Hematopoietic multipotent progenitor cell (in vitro differentiated cells): ENCODE measurements around the gene TGFBR3. TPM values are rescaled to one million over a fixed set of nuclear protein-coding genes. Genes with fewer than 3 reads are reported as not detected.
"Not testable (repeated sequence)": the region's sequence is repeated elsewhere in the genome, so short reads cannot be mapped to it uniquely, and the experiment has no call there.

Experiments
- DNase-seq, 3 donors: peaks; one replicate each; pipeline ENCODE4 v3.0.0-alpha.2; 2011 to 2015; ENCODE audit warnings: low read depth in 2 of 3, low spot score in 2 of 3
- total RNA-seq: library from RNA; depleted of rRNA; stranded (reverse); fragments of >200 nt; gene quantifications from one replicate; pipeline ENCODE4 v1.2.3, GENCODE V29; 2012

Gene TGFBR3
- total RNA-seq, 1 donor: 0.27 TPM

GRCh38 chr1:91884459-91885212 is 1.3 kb downstream of the TGFBR3 start:
- DNase-seq: peak in 1 of 3 donors; percentile 21

GRCh38 chr1:91883470-91883869 is 2.5 kb downstream of the TGFBR3 start:
- DNase-seq: peak in 1 of 3 donors; percentile 56

DNA sequence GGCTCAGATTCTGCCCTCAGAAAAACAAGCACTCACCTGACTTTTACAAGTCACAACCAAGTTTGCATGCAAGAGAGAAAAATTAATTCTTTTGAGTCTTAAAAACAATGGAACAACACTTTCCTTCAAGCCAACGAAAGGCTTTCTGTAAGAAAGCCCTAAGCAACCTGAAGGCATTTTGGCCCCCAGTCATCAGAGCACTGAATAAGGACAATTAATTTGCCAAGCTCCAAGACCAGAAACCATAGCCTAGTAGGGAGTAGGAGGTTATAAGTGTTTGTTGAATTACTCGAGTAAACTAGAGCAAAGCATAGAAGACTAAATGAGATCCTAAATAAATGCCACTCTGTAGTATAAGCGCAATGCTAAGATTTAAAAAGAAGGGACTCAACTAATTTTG is 4.7 kb downstream of the TGFBR3 start:
- DNase-seq: no peak

- DNase-seq: no peak
Observed at GRCh38 chr1:91879733-91880132, 6.2 kb downstream of the TGFBR3 start.

DNA sequence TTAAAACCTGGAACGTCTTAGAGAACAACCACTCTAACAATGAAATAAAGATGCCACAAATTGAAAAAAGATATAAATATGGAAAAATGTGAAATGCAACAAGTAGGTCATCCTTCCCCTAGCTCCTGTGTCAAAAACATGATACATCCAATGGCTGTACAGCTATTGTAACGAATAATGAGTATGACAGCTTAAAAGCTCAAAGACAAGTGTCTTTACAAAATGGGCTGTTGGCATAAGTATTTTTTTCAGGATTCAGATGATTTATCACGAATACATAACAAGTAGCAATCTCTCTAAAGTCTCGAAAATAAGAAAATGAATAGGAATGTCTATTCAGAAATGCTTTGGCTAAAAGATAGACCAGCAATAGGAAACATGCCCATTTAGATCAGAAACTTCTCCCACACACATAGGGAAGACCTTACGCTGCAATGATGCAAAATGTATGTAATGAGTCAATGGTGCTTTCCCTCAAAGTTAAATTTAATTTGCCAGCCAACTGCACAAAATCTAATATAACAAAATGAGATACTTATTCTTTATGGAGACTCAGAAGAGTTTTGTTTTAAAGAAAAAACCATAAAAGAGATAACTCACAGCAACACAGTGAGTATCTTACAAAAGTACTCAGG is 8.3 kb downstream of the TGFBR3 start:
- DNase-seq: no peak

DNA sequence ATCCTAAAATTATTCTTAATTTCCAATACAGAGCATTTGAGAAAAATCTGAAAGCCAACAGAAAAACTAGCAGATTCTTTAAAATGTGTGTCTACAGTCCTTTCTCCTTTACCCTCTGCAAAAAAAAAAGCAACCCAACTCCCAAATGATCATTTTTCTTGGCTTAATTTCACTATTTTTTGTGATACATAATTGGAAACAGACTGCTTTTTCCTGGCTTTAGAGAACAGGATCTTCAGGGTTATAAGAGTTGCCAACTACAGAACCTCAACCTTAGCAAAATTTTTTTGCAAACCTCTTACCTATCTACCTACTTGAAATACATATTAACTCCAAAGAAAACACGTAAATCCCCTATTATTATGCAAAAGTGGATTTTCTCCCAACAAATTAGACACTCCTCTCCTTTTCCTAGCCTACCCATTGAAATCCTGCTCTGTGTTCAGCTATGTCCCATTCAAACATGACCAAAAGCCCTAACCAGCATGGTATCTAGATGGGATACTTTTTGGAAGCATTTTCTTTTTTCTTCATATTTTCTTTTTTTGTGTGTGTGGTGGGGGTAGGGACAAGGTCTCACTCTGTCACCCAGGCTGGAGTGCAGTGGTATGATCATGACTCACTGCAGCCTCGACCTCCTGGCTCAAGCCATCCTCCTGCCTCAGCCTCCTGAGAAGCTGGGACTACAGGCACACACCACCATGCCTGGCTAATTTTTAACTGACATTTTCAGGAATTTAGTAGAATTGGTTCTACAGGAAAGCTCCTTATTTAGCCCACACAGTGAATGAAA is 9.0 kb downstream of the TGFBR3 start:
- DNase-seq: no peak

- no peak for DNase-seq
Observed at GRCh38 chr1:91876040-91876470, 9.9 kb downstream of the TGFBR3 start.

DNA sequence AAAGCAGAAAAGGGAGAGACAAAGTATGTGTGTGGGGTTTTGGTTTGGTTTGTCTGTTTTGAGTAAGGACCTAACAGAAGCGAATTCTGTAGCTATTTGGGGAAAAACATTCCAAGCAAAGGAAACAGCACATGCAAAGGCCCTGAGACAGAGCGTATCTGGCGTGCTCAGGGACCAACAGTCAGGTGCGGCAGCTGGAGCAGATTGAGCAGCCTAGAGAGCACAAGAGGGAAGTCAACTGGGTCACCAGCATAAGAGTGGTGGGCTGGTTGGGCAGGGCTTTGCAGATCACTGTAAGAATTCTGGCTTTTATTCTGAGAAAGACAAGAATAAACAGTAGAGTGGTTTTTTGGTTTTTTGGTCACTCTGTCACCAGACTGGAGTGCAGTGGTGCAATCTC is 11.8 kb downstream of the TGFBR3 start:
- DNase-seq: no peak

DNA sequence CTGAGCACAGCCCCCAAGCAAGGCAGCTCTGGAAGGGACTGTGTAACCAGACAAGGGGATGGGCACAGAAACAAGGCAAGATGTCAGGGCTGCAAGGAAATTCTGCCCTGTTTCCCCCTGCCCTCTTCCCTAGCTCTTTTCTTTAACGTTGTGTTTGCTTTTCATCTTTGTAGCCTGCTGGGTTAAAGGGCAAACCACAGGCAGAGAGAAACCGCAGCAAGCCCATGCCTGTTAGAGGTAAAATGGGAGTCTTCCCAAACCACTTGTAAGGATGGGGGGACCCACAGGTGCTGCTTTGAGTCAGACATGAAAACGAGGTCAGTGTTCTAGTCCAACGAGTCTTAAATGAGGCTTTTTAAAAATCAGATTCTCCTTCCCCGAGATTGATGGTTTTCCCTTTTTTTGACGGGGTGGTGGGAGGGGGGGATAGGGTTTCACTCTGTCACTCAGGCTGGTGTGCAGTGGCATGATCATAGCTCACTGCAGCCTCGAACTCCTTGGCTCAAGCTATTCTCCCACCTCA is 13.3 kb downstream of the TGFBR3 start:
- DNase-seq: no peak

DNA sequence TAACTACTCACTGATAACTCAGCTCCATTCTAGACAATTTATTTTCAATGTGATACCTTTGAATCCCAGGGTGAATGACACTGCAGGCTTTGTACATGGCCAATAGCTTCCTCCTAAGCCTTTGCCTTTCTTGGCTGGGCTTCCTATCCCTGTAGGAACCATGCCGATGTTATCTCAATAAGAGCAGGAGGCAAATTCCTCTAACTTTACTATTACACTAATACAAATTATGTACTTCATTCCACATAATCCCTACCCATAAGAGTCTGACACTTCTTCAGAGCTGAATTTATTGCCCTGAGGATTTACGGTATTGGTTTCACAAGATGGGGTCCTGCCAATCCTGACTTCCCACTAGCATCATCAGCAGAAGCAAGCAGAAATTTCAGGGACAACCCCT is 14.0 kb downstream of the TGFBR3 start:
- no peak for DNase-seq

DNA sequence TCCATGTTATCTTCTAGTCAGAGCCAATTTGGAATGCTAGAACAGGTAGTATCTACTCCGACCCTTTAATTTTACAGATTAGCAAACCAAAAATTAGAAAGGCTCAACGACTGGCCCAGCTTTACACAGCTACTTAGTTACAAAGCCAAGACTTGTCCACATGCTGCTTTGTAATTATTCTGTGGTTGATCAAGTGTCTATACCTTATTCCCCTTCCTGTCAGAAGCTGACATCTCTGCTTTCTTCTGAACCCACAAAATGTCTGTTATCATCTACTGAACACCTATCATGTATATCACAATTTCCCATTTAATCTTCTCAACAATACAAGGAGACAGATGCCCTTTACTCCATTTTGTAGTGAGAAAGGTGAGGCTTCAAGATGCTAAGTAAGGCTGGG is 15.6 kb downstream of the TGFBR3 start:
- DNase-seq: no peak

GRCh38 chr1:91866425-91866824 is 19.5 kb downstream of the TGFBR3 start:
- no peak for DNase-seq

DNA sequence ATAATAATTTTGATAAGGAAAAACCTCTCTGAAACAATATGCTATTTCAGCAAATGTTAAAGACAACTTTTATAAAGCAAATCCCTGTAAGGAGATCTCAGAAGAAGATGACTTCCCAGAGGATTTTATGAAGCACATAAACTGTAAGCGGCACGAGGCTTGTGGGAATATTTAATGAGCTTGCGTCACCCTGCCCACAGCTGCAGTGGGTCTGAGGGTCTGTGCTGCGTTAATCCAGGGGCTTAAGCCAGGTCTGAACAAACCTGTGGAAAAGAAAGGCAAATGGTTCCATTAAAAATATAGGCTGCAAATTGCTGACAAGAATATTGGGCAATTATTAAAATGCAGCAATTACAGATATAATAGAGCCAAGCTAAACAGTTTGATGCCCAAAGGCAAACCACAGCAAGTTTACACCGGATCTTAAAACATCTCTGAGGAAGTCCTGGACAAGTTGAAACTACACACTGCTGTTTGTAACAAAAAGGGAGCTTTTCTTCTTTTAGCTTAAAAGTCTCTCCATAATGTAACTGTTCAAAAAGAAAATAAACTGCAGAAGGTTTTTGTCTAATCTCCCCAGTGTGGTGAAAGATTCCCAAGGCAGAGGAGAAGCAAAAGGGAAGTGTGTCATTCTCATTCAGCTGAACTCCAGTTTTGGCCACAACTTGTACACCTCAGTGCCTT is 21.8 kb downstream of the TGFBR3 start:
- DNase-seq: peak in 1 of 3 donors; percentile 19

- no peak for DNase-seq
Observed at GRCh38 chr1:91863498-91863897, 22.5 kb downstream of the TGFBR3 start.

DNA sequence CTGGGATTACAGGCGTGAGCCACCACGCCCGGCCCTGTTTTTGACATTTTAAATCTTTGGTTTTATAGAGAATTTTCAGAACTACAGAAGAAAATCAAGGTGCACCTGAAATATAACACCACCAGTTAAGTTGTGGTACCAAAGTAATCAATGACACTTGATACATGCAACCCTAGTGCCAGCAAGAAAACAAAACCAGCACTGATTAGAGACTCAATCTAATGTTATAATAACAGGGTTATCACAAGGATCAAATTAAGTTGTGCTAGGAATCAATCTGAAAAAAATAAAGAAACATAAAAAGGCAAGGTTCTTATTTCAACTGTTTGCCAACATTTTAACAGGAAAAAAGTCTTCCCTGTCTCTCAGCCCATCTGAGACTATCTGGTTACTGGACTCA is 23.8 kb downstream of the TGFBR3 start:
- no peak for DNase-seq

- no peak for DNase-seq
Observed at GRCh38 chr1:91857557-91858239, 28.3 kb downstream of the TGFBR3 start.

DNA sequence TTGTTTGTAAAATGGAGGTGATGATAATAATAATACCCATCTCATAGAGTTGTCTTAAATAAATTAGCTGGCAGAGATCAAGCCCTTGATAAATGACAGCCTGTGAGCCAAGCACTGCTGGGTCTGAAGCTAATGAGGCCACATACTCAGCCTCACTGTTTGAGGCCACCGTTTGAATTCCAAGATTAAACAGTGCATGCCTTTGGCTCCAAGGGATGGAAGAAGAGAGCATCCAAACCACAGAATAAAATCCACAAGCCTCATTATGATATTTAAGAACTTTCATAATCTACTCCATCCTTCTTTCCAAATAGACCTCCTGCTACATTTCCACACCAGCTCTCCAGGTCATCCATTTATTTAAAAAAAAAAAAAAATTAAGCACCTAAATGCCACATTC is 29.0 kb downstream of the TGFBR3 start:
- no peak for DNase-seq

DNA sequence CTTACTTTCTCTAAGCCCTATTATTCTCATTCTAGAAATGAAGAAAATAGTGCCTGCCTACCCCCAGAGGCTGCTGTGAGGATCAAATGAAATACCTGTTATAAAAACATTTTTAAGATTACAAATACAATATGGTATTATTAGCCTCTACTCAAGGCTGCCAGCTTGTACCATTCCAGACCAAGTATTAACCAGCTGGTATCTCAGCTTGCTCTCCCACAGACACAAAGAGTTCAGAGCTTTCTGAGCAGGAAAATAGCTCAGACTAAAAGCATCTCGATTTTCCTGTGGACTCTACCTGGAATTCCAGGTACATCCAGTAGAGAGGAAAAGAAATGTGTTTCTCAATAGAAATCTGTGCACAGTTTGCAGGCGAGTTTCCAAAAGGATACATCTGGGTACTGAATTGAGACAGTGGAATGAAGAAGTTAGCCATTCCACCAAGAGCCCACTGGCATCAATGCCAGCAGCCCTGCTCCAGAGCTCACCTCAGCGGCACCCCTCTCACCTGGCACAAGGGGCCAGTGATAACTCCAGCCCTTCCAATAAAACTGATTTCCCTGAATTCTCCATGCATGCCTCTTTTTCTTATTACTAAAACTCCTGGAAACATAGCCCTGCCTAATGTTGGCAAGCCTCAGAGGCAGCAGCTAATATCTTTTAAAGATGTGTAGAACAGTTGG is 31.0 kb downstream of the TGFBR3 start:
- DNase-seq: no peak

- DNase-seq: no peak
Observed at GRCh38 chr1:91853397-91853796, 32.6 kb downstream of the TGFBR3 start.

DNA sequence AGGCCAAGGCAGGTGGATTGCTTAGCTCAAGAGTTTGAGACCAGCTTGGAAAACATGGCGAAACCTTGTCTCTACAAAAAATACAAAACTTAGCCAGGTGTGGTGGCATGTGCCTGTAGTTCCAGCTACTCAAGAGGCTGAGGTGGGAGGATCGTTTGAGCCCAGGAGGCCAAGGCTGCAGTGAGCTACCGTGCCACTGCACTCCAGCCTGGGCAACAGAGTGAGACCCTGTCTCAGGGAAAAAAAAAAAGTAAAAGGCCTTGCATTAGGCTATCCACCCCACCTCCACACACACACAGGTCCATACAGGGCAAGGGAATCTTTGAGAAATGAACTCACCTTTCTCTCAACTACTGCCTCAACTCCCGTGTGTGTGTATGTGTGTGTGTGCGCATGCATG is 33.9 kb downstream of the TGFBR3 start:
- DNase-seq: not testable (repeated sequence)
